NCI-H1694 treated with DMSO at 0.1 percent for 48 hours (cell line): ENCODE results near the gene AHI1.

Experiments
- DNase-seq: peaks from one replicate; lab custom pipeline; 2025; lab: John Stamatoyannopoulos, UW

The AHI1 gene

DNA sequence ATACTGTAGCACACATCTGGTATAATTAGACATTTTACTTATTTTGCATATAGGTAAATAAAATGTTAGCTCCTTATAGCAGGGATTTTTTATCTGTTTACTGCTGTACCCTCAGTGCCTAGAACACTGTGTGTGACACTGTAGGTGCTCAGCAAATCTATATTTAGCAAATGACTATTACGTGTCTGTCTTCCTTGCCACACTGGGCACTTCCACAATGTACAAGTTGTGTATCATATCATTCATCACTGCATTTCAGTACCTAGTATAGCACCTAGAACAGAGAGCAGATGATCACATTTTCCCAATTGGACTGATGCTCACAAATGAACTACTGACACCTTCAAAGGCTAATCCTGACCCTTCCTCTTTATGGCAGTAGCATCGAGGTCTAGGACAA is 200.8 kb downstream of the AHI1 start:
- DNase-seq, result no peak

DNA sequence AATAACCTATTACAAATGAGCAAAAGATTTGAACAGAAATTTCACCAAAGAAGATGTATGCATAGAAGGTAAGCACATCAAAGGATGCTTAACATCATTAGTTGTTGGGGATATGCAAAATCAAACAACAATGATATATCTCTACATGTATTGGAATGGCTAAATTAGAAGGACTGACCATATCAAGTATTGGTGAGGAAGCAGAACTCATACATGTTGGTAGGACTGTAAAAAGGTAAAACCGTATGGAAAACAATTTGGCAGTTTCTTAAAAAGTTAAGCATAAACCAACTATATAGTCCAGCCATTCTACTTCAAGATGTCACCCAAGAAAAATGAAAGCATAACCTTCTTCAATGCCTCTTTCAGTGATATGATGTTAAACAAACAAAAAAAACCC is 202.5 kb downstream of the AHI1 start:
- no peak for DNase-seq

DNA sequence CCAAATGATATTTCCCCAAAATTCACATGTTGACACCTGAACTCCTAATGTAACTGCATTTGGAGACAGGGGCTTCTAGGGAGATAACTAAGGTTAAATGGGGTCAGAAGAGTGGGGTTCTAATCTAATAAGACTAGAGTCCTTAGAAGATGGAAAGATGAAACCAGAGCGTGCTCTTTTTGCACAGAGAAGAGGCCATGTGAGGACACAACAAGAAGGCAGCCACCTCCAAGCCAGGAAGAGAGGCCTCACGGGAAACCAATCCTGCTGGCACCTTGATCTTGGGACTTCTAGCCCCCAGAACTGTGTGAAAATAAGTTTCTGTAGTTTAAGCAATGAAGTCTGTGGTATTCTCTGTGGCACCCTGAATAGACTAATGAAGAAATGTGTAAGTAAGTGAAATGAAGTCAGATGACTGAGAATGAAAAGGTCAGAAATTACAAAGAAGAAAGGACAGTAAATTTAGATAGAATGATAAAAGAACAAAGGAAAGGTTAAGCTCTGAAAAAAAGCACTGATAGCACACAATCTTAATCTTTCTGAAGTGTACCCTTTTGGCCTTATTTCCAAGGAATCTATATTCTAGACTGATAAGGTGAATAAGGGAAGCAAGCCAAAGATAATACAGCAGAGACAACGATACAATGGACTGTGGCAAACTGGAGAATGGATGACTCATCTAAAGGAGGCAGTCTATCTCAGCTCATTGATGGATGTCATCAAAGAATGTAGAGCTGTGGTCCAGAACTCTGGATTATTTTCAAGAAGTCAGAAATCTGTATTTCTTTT is 206.1 kb downstream of the AHI1 start:
- no peak for DNase-seq

DNA sequence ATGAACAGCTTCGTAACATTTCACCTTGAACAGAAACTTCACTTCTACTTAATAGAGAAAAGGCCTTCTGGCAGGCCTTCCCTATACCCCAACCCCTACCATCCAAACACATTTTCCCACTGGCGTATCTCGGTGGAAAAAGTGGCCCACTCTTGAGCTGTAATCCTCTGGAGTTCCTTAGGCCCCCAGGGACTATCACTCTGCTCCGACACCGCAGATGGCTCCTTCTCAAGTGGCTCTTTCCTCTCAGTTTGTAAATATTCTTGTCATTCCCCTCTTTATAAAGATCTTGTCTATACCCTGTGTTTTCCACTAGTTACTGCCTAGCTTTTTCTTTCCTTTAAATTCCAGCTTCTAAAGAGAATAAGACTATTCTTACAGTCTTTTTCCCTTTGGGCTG is 207.7 kb downstream of the AHI1 start:
- no peak for DNase-seq

DNA sequence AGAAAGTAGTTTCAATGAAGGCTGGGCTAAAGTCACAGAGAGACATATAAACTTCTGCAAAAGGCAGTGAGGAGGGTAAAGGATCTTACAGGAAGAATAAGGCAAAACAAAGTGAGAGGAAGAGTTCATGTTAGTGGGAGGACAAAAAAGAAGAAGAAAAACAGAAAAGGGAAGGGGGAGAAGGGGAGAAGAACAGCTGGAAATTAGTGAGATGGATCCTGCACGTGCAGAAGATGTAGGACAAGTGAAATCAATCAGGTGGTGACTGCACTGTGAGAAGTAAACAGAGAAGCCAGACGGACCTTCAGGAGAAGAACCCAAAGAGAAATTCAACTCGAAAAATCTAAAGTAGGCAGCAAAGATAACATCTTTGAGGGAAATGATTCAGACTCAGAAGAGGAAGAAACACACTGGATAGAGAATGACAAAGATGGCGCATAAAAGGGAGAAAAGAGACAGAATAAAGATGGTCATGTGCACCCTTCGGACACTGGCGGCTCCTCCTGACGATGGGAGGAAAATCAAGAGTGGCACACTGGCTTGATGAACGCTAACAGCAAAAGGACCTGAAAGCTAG is 210.5 kb downstream of the AHI1 start:
- DNase-seq, result no peak

DNA sequence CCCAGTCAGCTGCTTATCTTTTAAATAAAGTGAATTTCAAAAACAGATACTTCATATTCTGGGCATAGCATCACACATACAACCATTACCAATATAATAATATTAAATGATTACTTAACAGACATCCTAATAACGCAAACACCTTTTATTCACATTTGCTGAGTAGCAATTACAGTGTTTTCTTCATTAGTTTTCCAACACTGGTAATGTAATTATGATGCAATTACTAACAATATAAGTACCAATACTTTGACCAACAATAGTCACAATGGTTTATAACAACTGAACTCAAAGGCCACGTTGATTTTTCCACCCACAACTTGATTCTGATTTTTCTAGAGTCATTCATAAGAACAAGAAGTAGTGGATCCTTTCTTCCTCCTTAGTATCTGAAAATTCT is 212.4 kb downstream of the AHI1 start:
- DNase-seq, result no peak

DNA sequence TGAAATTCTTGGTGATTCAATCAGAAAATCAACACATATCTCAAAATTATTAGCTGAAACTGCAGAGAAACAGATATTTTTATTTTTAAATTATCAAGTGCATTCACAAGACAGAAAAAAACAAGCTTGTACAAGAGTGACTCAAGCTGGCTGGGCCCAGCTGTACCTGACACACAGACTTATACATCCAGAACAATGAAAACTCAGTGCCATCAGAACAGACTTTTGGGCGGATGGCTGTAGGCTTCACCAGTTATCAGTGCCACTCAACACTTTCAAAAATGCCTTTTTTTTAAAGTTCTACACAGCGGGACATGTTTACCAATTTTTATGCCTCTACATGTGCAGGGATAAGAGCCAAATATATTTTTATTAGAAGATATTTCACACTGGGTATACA is 213.6 kb downstream of the AHI1 start:
- DNase-seq, result peak; percentile 86

DNA sequence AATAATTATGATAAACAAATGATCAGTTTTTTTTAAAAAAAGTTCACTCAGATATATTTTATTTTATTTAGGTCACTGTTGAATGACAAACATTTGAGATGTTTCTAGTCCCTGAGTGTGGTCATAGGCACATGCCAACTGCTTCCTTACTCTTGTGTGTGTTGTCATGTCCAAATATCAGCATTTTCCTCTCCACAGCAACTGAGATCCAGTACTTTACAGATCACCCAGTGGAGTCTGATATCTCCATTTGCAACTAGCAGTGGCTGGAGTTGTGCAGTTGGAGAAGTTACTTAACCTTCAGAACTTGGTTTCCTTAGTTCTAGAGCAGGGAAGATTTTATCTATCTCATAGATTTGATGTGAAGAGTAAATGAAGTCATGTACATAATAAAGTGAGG is 215.1 kb downstream of the AHI1 start:
- no peak for DNase-seq

DNA sequence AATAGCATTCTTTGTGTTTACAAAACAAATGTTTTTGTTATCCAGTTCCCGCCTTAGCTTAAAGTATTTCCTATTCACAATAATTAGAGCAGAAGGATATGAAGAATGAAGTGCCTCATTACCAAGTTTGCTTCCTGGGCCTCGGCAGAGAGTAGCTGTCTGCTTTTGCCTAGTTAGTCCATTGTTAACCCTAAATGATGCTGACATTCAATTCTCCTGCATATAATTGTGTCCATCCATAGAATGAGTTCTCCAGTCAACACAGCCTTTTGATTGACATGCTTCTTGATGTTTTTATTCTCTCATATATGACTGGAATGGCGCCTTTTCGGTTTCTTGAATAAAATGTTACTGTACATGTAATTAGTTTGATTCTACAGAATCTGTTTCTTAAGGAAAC is 215.6 kb downstream of the AHI1 start:
- no peak for DNase-seq

DNA sequence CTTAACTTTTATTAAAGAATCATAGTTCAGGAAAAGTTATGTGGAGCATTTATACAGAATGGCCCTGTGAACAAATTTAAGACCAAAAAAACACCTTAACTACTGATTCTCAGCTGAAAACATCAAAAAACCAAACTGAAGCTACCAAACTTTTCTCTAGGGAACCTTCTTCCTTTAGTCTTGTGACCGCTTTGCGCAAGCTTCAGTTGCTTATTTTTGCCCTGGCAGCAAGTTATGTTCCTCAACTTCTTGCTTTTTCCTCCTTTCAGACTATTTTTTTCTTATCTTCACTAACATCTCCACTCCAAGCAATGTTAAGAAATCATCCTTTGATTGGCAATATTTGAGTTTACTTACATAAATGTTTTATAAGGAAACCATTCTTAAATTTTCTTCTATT is 216.3 kb downstream of the AHI1 start:
- DNase-seq, result no peak

DNA sequence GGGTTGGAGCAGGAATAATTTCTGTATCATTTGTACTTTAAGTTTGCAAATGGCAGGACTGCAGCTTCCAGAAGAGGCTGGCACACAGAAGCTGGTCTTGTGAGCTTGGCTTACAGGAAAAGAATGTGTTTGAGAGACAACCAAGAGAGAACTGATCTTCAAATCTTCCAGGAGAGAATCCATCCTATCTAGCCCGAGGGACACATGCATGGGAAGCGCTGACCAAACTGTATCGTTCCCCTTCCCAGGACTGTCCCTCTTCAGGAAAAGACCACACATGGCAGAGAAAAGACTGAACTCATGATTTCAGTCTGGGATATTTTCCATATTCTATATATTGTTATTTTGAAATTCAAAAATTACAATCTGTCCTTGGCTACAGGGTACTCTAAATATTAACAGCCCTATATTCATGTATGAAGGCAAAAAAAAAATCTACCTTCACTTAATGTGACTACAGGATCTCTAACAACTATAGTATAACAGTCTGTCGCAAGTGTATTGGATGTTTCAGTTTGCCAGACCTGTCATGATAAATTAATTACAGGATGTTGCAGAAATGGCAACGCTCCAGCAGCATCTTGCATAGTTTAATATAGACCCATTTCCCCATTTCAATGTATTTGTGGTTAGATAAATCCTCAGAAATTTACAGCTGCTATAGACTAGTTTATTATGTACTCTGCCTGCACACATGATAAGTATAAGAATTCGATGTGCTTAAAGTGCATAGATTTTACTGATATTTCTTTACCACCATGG is 217.0 kb downstream of the AHI1 start:
- DNase-seq, result peak; percentile 81

DNA sequence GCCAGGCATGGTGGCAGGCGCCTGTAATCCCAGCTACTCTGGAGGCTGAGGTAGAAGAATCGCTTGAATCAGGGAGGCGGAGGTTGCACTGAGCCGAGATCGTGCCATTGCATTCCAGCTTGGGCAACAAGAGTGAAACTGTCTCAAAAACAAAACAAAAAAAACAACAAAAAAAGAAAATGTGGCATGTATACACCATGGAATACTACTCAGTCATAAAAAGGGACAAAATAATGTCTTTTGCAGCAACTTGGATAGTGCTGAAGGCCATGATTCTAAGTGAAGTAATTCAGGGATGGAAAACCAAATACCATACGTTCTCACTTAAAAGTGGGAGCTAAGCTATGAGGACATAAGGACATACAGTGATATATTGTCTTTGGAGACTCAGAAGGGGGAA is 220.1 kb downstream of the AHI1 start:
- DNase-seq, result no peak

DNA sequence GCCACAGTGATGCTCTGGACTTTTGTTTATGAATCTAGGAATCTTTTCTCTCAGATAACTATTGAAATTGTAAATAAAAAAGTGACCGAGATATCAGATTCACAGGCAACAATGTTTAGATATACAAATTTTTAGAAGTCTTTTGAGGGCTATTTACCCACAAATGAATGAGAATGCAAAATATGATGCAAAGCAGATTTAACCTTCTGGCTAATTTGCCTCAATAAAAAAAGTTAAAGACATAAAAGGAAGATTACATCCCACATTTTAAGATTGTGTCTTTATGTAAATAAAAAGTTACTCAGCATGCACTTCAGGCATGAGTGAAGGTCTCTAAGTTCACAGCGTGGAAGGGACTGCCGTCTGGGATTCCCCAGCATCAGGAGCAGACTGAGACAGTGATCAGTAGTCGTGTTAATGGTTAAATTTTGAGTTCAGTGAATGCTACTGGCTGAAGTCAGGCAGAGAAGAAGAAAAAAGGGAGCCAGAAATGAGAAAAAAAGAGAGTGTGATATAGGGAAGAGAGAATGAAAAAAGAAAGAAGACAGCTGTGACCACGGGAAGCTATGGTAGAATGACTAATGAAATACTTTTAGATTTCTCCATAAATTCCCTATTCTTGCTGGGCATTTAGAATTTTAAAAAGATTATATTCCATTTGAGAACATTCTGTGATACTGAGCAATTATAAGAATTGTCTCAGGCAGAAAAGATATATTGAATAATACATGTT is 222.8 kb downstream of the AHI1 start:
- DNase-seq, result no peak

DNA sequence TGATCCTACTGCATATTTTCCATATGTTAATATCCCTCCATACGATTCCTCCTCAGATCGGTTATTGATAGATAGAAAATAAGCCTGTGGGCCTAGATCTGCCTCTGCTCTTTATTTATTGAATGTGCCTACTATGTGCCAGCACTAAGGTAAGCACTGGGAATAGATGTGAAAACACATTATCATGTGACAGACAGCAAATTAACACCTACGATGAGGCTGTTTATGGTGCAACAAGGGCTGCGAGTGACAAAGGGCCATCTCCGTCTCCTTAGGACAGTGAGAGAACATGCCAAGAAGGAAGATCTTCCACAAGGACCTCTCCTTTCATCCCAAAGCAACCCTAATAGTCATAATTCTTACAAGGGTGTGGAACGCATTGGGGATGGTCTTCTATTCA is 225.9 kb downstream of the AHI1 start:
- DNase-seq, result no peak

DNA sequence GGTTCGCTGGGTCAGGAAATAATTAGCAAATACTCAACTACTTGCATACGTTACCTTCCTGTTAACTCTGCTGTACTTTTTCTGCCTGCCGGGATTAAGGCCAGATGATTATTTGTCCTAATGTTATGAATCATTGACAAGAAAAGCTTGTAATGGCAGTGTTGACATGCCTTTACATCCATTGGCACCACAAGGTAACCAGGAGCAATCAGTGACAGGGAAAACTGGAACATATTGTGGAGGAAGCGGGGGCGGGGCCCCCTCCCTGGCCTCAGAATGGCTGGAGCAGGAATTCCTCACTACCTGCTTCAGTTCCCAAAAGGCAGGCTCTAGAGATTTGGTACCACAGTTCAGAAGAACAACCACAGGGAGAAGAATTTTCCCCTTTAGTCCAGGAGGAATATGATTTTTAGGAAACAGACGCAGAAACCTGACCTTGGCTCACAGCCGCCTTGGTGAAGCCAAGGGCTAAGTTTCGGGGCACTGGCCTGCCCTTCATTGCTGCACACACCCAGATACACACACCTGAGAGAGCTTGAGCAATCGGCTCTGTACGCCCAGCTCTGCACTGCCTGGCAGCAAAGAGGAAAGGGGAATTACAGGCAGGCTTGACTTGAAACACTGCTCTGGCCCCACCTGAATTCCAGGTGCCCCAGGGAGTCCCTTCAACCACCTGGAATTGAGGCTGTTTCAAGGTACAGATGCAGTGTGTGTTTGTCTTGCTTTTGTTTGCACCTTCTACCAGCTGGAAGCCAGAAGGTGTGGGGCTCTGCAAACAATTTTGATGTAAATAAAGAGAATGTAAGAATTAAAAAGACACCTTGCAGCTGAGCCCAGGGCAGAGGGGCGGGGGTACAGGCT is 226.6 kb downstream of the AHI1 start:
- DNase-seq, result no peak

DNA sequence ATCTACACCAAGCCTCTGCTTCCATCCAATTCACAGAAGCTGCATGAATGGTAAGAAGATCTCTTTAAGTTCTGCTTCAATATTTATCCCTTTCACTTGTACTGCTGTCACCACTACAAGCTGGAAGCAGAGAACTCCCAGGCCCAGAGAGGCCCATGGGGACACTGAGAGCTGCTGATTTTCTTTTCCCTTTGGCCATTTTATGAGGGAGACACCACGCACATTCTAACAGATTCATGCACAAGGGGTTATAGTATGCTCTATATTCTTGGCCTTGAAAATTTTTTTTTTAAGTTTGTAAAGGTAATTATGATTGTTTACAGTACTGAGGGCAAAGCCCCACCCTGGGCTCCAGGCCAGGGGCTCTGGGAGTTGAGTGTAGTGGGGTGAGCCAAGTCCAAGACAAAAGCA is 228.1 kb downstream of the AHI1 start:
- no peak for DNase-seq

DNA sequence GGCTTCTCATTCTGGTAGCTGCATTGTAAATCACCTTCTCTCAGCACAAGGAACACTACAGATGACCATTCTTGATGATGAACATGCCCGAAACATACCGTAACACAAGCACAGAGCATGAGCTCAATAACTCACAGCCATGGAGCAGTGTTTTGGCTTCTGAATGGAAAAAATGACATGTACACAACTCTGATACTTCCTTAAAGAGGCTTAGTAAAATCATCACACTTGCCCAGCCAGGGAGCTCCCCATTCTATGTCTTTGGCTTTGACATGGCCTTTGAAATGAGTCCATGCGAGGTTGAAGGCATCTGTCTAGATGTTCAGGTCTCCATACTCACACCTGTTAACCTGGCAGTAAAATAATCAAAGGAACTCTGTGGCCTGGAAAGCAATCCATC is 228.8 kb downstream of the AHI1 start:
- DNase-seq, result no peak

DNA sequence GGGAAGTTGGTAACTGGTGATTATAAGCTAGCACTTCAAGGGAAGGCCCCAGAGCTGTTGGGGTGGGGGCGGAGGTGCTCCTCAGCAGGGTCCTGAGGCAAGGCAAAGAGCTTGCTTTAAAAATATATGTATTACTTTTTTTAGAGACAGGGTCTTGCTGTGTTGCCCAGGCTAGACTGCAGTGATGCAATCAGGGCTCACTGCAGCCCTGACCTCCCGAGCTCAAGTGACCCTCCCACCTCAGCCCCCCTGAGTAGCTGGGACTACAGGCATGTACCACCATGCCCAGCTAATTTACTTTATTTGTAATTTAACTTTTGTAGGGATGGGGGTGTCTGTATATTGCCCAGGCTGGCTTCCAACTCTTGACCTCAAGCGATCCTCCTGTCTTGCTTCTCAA is 229.3 kb downstream of the AHI1 start:
- no peak for DNase-seq

DNA sequence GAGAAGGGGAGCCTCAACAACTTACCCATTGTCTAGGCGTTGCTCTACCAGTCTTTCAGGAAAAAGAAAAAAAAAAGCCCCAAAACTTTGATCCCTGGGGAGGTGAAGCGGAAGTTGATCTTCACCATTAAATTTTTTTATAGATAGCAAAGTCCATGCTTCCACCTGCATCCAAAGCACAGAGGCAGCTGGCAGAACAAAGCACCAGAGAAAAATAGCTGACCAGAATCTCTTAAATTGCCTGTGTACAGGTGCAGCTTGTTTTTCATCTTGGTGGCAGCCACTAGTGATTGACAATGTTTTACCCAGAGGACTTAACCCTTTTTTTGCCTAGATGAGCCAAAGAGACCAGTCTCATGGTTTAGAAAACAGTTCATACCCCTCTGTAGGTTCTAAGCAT is 230.5 kb downstream of the AHI1 start:
- DNase-seq, result no peak

DNA sequence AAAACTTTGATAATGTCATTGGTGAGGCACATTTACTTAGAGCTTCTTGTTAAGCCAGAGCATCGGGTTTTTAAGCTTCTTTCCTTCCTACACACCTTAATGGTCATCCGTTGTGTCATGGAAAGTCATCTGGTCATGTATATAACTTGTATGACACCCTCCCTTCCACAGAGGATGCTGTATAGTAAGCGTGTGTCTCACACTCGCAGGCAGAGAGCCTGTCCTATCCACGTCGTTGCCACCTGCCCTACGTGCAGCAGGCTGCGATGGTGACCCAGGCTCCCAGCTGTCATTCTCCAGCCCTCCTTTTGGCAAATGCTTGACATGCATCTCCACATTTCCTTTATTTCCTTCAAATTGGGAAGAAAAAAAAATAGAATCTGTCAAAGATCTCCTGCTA is 230.9 kb downstream of the AHI1 start:
- DNase-seq, result no peak

DNA sequence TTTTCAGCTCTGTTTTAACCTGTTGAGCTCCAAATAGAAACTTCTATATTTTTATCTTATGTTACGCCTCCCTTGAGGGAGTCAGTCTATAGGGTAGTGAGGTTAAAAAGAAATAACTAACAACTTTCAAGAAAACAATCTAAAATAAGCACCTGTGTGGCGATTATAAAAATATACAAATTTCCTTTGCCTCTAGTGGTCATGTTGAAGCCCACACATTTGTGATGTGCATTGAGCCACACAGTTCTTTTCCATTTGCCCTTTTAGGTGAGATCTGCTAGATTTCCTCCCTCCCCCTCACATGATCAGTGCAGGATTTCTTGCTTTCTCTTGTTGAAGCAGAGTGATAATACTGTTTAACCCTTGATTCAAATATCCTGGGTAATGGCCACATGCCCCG is 232.3 kb downstream of the AHI1 start:
- no peak for DNase-seq
